HCT116 (cell line): ENCODE measurements around the gene ITGA7. TPM values are rescaled to one million over a fixed set of nuclear protein-coding genes. Genes with fewer than 3 reads are reported as not detected.

Experiments used
- ATAC-seq: fragments of 200-7000 bp; cut with Tn5 transposase; 2 replicates; pipeline ENCODE4 v1.9.1; 2020; ENCODE audit warnings: mild to moderate bottlenecking, moderate library complexity
- BruUV-seq: library from RNA; stranded (reverse); fragments of 400-500 nt; replicated peaks from 2 replicates; lab custom pipeline; 2021; lab: Mats Ljungman, UMichigan
- CTCF ChIA-PET: fragments of 300-600 bp; sonication (Branson Sonifier 250); formaldehyde crosslinking; loops from one replicate; lab custom pipeline; 2021; ENCODE audit warnings: antibody characterized with exemption; lab: Charles Lee
- POLR2A ChIA-PET: fragments of 300-600, 350-600 bp; sonication (Branson Sonifier 250); formaldehyde crosslinking; loops from one replicate; lab custom pipeline; 2021; ENCODE audit warnings: antibody characterized with exemption; lab: Charles Lee
- RAD21 ChIA-PET, 2 experiments: fragments of 300-600 bp; sonication (Branson Sonifier 250); formaldehyde crosslinking; loops; one replicate each; lab custom pipeline; 2023; ENCODE audit warnings: low total read pairs in 2 of 2; ENCODE audit not compliant: uncharacterized antibody in 2 of 2, unreplicated experiment in 2 of 2, low non-redundant PET in 1 of 2; lab: Charles Lee
- DNase-seq: peaks from one replicate; pipeline ENCODE4 v3.0.0-alpha.2; 2010; ENCODE audit warnings: low read depth, low spot score
- H2AFZ ChIP-seq: fragments of 200-600 bp; shearing (Covaris generic), sonication (generic); 2 replicates; pipeline ENCODE4 v1.6.1; 2017; ENCODE audit warnings: low read depth, mixed run types, mixed read lengths, antibody characterized with exemption, low read length; ENCODE audit not compliant: poor library complexity, severe bottlenecking
- H3K27ac ChIP-seq: 2 replicates; pipeline ENCODE4 v1.5.1; 2012; ENCODE audit warnings: low read depth, low read length
- H3K27me3 ChIP-seq: fragments of 200-600 bp; sonication (generic); 2 replicates; pipeline ENCODE4 v1.6.1; 2016; ENCODE audit warnings: mixed run types, low read length, mixed read lengths; ENCODE audit not compliant: insufficient read depth
- H3K36me3 ChIP-seq, 2 experiments: fragments of 200-500 bp in 1 of 2; fragments of 200-600 bp in 1 of 2; sonication (Bioruptor generic) in 1 of 2; sonication (generic) in 1 of 2; 2 replicates each; pipeline versions ENCODE4 v1.5.1 to v1.6.1; 2014 to 2016; ENCODE audit warnings: low read length in 2 of 2, inconsistent platforms in 1 of 2, mixed read lengths in 1 of 2, mixed run types in 1 of 2; ENCODE audit not compliant: insufficient read depth in 2 of 2, control insufficient read depth in 1 of 2
- H3K4me1 ChIP-seq, 2 experiments: fragments of 200-600 bp in 1 of 2; sonication (generic) in 1 of 2; 2 replicates each; pipeline versions ENCODE4 v1.5.1 to v1.6.1; 2012 to 2017; ENCODE audit warnings: low read length in 2 of 2, inconsistent platforms in 1 of 2, mild to moderate bottlenecking in 1 of 2, mixed read lengths in 1 of 2, mixed run types in 1 of 2, moderate library complexity in 1 of 2; ENCODE audit not compliant: insufficient read depth in 2 of 2, control insufficient read depth in 1 of 2
- H3K4me2 ChIP-seq: fragments of 200-600 bp; sonication (generic); 2 replicates; pipeline ENCODE4 v1.6.1; 2017; ENCODE audit warnings: mixed run types, low read length, mixed read lengths
- H3K4me3 ChIP-seq, 2 experiments: fragments of 200-600 bp in 1 of 2; sonication (generic) in 1 of 2; replicated peaks in 1 of 2; 2 replicates each; pipeline ENCODE4 v1.5.1; 2011 to 2016; ENCODE audit warnings: low read length in 2 of 2, control low read depth in 1 of 2, low read depth in 1 of 2, mild to moderate bottlenecking in 1 of 2, mixed read lengths in 1 of 2, mixed run types in 1 of 2
- H3K79me2 ChIP-seq: fragments of 200-600 bp; sonication (generic); 2 replicates; pipeline ENCODE4 v1.6.1; 2017; ENCODE audit warnings: mild to moderate bottlenecking, mixed run types, low read length, moderate library complexity, mixed read lengths; ENCODE audit not compliant: insufficient read depth
- H3K9ac ChIP-seq: fragments of 200-600 bp; sonication (generic); 2 replicates; pipeline ENCODE4 v1.6.1; 2016; ENCODE audit warnings: low read length, mixed read lengths
- H3K9me2 ChIP-seq: fragments of 200-600 bp; sonication (generic), shearing (Covaris generic); 2 replicates; pipeline ENCODE4 v1.6.1; 2017; ENCODE audit warnings: mixed run types, mild to moderate bottlenecking, moderate library complexity; ENCODE audit not compliant: insufficient read depth
- H3K9me3 ChIP-seq, 2 experiments: fragments of 200-500 bp in 1 of 2; fragments of 200-600 bp in 1 of 2; sonication (Bioruptor generic) in 1 of 2; sonication (generic) in 1 of 2; 2 replicates each; pipeline ENCODE4 v1.6.1; 2014 to 2017; ENCODE audit warnings: low read length in 2 of 2, mixed read lengths in 2 of 2, inconsistent platforms in 1 of 2, low read depth in 1 of 2, mild to moderate bottlenecking in 1 of 2, mixed run types in 1 of 2, moderate library complexity in 1 of 2; ENCODE audit not compliant: control insufficient read depth in 1 of 2, insufficient read depth in 1 of 2
- H4K20me1 ChIP-seq: fragments of 200-600 bp; sonication (generic), shearing (Covaris generic); 2 replicates; pipeline ENCODE4 v1.6.1; 2017; ENCODE audit warnings: mixed run types, mild to moderate bottlenecking, moderate library complexity; ENCODE audit not compliant: insufficient read depth
- CBX3 ChIP-seq: IDR thresholded peaks from 2 replicates; pipeline ENCODE4 v1.6.1; 2012; ENCODE audit warnings: low read depth
- CEBPB ChIP-seq: IDR thresholded peaks from 2 replicates; pipeline ENCODE4 v1.6.1; 2012; ENCODE audit warnings: low read depth
- CTCF ChIP-seq, 3 experiments: fragments of 200-600 bp in 1 of 3; sonication (generic) in 1 of 3; IDR thresholded peaks in 2 of 3; conservative IDR thresholded peaks in 1 of 3; 2 replicates each; pipeline ENCODE4 v1.5.1; 2012 to 2017; ENCODE audit warnings: low read depth in 2 of 3, low read length in 2 of 3, antibody characterized with exemption in 1 of 3, borderline replicate concordance in 1 of 3, control low read depth in 1 of 3, mild to moderate bottlenecking in 1 of 3, mixed read lengths in 1 of 3, mixed run types in 1 of 3, moderate library complexity in 1 of 3; ENCODE audit not compliant: insufficient read depth in 1 of 3
- EGR1 ChIP-seq: IDR thresholded peaks from 2 replicates; pipeline ENCODE4 v1.6.1; 2012; ENCODE audit warnings: low read depth
- ELF1 ChIP-seq: IDR thresholded peaks from 2 replicates; pipeline ENCODE4 v1.6.1; 2012; ENCODE audit warnings: low read depth, borderline replicate concordance
- EZH2phosphoT487 ChIP-seq: fragments of 200-600 bp; IDR thresholded peaks from 2 replicates; pipeline ENCODE4 v1.6.1; 2018; ENCODE audit warnings: antibody characterized with exemption, borderline replicate concordance
- FOSL1 ChIP-seq: IDR thresholded peaks from 2 replicates; pipeline ENCODE4 v1.6.1; 2012; ENCODE audit warnings: low read depth
- JUND ChIP-seq: IDR thresholded peaks from 2 replicates; pipeline ENCODE4 v1.6.1; 2012
- POLR2A ChIP-seq: IDR thresholded peaks from 2 replicates; pipeline ENCODE4 v1.7.0; 2011; ENCODE audit warnings: borderline replicate concordance; ENCODE audit not compliant: insufficient read depth, insufficient read length; ENCODE audit errors: extremely low read depth
- POLR2AphosphoS5 ChIP-seq: IDR thresholded peaks from 2 replicates; pipeline ENCODE4 v1.6.1; 2011; ENCODE audit warnings: mild to moderate bottlenecking, low read depth, low read length, moderate library complexity
- RAD21 ChIP-seq: IDR thresholded peaks from 2 replicates; pipeline ENCODE4 v1.6.1; 2012; ENCODE audit warnings: low read depth, mild to moderate bottlenecking
- SIN3A ChIP-seq: IDR thresholded peaks from 2 replicates; pipeline ENCODE4 v1.6.1; 2012; ENCODE audit warnings: low read depth
- SP1 ChIP-seq: IDR thresholded peaks from 2 replicates; pipeline ENCODE4 v1.6.1; 2012; ENCODE audit warnings: low read depth
- SRF ChIP-seq: IDR thresholded peaks from 2 replicates; pipeline ENCODE4 v1.6.1; 2012; ENCODE audit warnings: low read depth
- TCF7L2 ChIP-seq: IDR thresholded peaks from 2 replicates; pipeline ENCODE4 v1.7.0; 2011; ENCODE audit warnings: borderline replicate concordance, inconsistent platforms; ENCODE audit not compliant: insufficient read depth, insufficient read length; ENCODE audit errors: extremely low read depth
- YY1 ChIP-seq: IDR thresholded peaks from 2 replicates; pipeline ENCODE4 v1.6.1; 2011; ENCODE audit warnings: low read length, low read depth, moderate library complexity, mild to moderate bottlenecking; ENCODE audit not compliant: insufficient replicate concordance; ENCODE audit errors: extremely low read depth
- ZNF274 ChIP-seq: fragments of 200-500 bp; sonication (Bioruptor generic); IDR thresholded peaks from 2 replicates; pipeline ENCODE4 v1.6.1; 2014; ENCODE audit warnings: mild to moderate bottlenecking, low read depth, low read length, inconsistent platforms
- intact Hi-C: fragments of 100-400 bp; cut with micrococcal nuclease; formaldehyde crosslinking; loops from 2 replicates; pipeline ENCODE4 v1.10.0; 2022
- total RNA-seq: library from RNA; stranded (reverse); gene quantifications from one replicate; pipeline ENCODE4 v1.2.1, GENCODE V29; 2021; ENCODE audit not compliant: unreplicated experiment
- TF ChIP-seq, protein P1 (sequence below): IDR thresholded peaks from 2 replicates; pipeline ENCODE4 v1.6.1; 2012
- TF ChIP-seq, protein P2 (sequence below): IDR thresholded peaks from 2 replicates; pipeline ENCODE4 v1.6.1; 2012
- TF ChIP-seq, protein P3 (sequence below): IDR thresholded peaks from 2 replicates; pipeline ENCODE4 v1.6.1; 2012; ENCODE audit warnings: low read depth

Gene ITGA7
- total RNA-seq, 1 experiment from 2014 or later = 17.8 TPM

GRCh38 chr12:55673638-55674037 lies 34.1 kb downstream of the ITGA7 start:
- no peaks in the 10 kb centered on the region for H3K79me2 ChIP-seq
- H3K4me2 ChIP-seq = no peak overlapping the region
- no peaks in the 10 kb centered on the region for H4K20me1 ChIP-seq
- H3K9me3 ChIP-seq = no peaks in the 10 kb centered on the region
- BruUV-seq = no TSS peak
- H3K36me3 ChIP-seq = no peaks in the 10 kb centered on the region
- RAD21 ChIA-PET = no interaction called here
- TF ChIP-seq JUND (no peak), SRF (no peak), POLR2AphosphoS5 (no peak), FOSL1 (no peak), SIN3A (no peak), EGR1 (no peak), EZH2phosphoT487 (no peak), TCF7L2 (no peak), RAD21 (no peak), ELF1 (no peak), YY1 (no peak), POLR2A (no peak), CEBPB (no peak), ZNF274 (no peak), SP1 (no peak), CBX3 (no peak), CTCF (IDR thresholded peaks at IDR 0.05 in 2 of 3, conservative IDR thresholded peaks at IDR 0.05 in 1 of 3; ENCODE audit: borderline replicate concordance in 1 of 3, insufficient read depth in 1 of 3, low read depth in 2 of 3, low read length in 2 of 3) (no peak)
- TF ChIP-seq, protein P1, sequence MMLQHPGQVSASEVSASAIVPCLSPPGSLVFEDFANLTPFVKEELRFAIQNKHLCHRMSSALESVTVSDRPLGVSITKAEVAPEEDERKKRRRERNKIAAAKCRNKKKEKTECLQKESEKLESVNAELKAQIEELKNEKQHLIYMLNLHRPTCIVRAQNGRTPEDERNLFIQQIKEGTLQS = no peak
- TF ChIP-seq, protein P2, sequence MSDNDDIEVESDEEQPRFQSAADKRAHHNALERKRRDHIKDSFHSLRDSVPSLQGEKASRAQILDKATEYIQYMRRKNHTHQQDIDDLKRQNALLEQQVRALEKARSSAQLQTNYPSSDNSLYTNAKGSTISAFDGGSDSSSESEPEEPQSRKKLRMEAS = no peak
- TF ChIP-seq, protein P3, sequence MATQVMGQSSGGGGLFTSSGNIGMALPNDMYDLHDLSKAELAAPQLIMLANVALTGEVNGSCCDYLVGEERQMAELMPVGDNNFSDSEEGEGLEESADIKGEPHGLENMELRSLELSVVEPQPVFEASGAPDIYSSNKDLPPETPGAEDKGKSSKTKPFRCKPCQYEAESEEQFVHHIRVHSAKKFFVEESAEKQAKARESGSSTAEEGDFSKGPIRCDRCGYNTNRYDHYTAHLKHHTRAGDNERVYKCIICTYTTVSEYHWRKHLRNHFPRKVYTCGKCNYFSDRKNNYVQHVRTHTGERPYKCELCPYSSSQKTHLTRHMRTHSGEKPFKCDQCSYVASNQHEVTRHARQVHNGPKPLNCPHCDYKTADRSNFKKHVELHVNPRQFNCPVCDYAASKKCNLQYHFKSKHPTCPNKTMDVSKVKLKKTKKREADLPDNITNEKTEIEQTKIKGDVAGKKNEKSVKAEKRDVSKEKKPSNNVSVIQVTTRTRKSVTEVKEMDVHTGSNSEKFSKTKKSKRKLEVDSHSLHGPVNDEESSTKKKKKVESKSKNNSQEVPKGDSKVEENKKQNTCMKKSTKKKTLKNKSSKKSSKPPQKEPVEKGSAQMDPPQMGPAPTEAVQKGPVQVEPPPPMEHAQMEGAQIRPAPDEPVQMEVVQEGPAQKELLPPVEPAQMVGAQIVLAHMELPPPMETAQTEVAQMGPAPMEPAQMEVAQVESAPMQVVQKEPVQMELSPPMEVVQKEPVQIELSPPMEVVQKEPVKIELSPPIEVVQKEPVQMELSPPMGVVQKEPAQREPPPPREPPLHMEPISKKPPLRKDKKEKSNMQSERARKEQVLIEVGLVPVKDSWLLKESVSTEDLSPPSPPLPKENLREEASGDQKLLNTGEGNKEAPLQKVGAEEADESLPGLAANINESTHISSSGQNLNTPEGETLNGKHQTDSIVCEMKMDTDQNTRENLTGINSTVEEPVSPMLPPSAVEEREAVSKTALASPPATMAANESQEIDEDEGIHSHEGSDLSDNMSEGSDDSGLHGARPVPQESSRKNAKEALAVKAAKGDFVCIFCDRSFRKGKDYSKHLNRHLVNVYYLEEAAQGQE = no peak
- no peak overlapping the region for H3K4me3 ChIP-seq
- no peak for ATAC-seq
- no peaks in the 10 kb centered on the region for H3K27me3 ChIP-seq
- CTCF ChIA-PET = interaction anchor here (1.1 kb wide), 2 partner anchors 17 to 32 kb away, joined by 3 read pairs; no protein-coding TSS in a partner anchor
- peaks cover 0 to 9% of the 10 kb centered on the region in 2 experiments; a peak in 2 of 4 replicates for H3K4me1 ChIP-seq
- intact Hi-C loops = no loop called here
- H3K9me2 ChIP-seq = 0 out of 2 replicates have a peak, but pooled peaks cover 3% of the 10 kb centered on the region
- no peak overlapping the region for H2AFZ ChIP-seq
- DNase-seq = no peak
- H3K27ac ChIP-seq = no peak overlapping the region
- H3K9ac ChIP-seq = no peak overlapping the region
- POLR2A ChIA-PET = no interaction called here
